Measurements from ENCODE around the gene CERS5. TPM values are rescaled to one million over a fixed set of nuclear protein-coding genes. Genes with fewer than 3 reads are reported as not detected.

CERS5 gene
- polyA plus RNA-seq, 1 of the 3 experiments (the other 2 are of a cell fraction): 56.9 TPM

DNA sequence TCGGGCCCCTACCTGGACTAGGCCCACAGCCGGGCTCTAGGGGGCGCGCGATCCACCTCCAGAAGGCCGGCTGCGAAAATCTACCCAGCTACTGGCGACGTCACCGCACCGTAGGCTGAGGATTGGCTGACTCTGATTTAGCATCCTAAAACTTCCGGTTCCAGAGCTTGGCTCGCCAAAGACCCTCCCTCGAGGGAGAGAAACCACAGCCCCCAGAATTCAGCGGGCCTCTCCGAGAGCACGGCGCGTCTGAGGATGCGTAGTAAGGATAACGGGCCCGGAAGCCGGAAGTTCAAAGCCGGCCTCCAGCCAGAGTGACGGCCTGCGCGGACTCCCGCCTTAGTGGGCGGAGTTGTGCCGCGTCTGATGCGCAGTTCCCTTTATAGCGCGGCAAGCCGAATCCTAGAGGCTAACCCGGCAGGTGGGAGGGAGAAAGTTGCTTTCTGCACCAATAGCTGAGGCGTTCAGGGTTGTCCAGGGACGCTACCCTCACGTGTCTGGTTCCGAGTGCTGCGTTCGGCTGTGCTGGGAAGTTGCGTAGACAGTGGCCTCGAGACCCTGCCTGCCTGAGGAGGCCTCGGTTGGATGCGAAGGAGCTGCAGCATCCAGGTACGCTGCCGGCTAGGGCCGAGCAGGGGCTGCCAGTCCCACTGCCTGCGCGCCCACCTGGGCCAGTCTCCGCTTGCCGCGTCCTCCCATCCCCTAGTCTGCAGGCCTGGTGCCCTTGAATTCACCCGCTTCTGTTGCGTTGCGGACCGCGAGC, 55.3 kb downstream of the CERS5 start, which contains the start of gene COX14:
Gene COX14 (plus strand): TSS at position 544 of the 763 bp plus-strand sequence. CDS start 7,808 bp downstream, outside the sequence.
- Histone ChIP-seq H3K9me2 (no peaks in the 10 kb centered on the region), H3F3A (replicated peaks; ENCODE audit: insufficient read depth) (peaks cover 15% of the 10 kb centered on the region), H3K4me1 (ENCODE audit: control insufficient read depth in 1 of 2, insufficient read depth in 2 of 2, low read depth in 1 of 2, low read length in 1 of 2) (peaks cover 12 to 18% of the 10 kb centered on the region in 2 experiments; a peak in 2 of 4 replicates), H4K20me1 (ENCODE audit: insufficient read depth) (peaks cover 9% of the 10 kb centered on the region; the same call in 1 of the 2 replicates), H3K4me3 (ENCODE audit: low read depth in 2 of 2, low read length in 1 of 2) (peak within 1 kb of the TSS; percentile 67 to 99), H3K9me3 (no peaks in the 10 kb centered on the region), H2AFZ (ENCODE audit: low read depth) (peak within 1 kb of the TSS; percentile 75), H3K9ac (peak within 1 kb of the TSS; percentile 79), H3K36me3 (replicated peaks in 1 of 2; ENCODE audit: control insufficient read depth in 1 of 2, insufficient read depth in 2 of 2, low read length in 1 of 2) (peaks cover 0 to 14% of the 10 kb centered on the region in 2 experiments), H3K4me2 (peak within 1 kb of the TSS; percentile 87), H3K27ac (ENCODE audit: low read depth in 2 of 2, low read length in 1 of 2) (peak within 1 kb of the TSS; percentile 69 to 95), H3K27me3 (ENCODE audit: insufficient read depth) (no peaks in the 10 kb centered on the region), H3K79me2 (ENCODE audit: insufficient read depth) (peaks cover 43% of the 10 kb centered on the region)
- DNase-seq: peak; percentile 96
- ChIA-PET CTCF (interaction anchor here (0.6 to 5.5 kb wide), 46 partner anchors 14 to 371 kb away, joined by 3 to 96 read pairs (median 5); partner anchors contain the start of genes AQP5, CERS5, GPD1 and SMARCD1), POLR2A (interaction anchor here (0.5 to 3.4 kb wide), 20 partner anchors 8 to 370 kb away, joined by 3 to 27 read pairs (median 4); partner anchors contain the start of genes CERS5, GPD1, SMARCD1 and TMBIM6)
- WGBS (ENCODE audit: low lambda C conversion rate): 1% methylated on average over 18 of the region's 59 CpGs
- no peak for TF ChIP-seq FOSL2 (IDR thresholded peaks at IDR 0.05; ENCODE audit: borderline replicate concordance, low read depth)
- TF ChIP-seq FOXJ3 (CRISPR knock-in tag; IDR thresholded peaks at IDR 0.05): no peak
- TF ChIP-seq, protein P1, sequence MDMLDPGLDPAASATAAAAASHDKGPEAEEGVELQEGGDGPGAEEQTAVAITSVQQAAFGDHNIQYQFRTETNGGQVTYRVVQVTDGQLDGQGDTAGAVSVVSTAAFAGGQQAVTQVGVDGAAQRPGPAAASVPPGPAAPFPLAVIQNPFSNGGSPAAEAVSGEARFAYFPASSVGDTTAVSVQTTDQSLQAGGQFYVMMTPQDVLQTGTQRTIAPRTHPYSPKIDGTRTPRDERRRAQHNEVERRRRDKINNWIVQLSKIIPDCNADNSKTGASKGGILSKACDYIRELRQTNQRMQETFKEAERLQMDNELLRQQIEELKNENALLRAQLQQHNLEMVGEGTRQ (IDR thresholded peaks at IDR 0.05; ENCODE audit: borderline replicate concordance, low read depth, low read length): peak; percentile 81
- TF ChIP-seq RCOR1 (IDR thresholded peaks at IDR 0.05; ENCODE audit: low read length): no peak; the same call in 1 of the 2 replicates
- TF ChIP-seq, protein P2, sequence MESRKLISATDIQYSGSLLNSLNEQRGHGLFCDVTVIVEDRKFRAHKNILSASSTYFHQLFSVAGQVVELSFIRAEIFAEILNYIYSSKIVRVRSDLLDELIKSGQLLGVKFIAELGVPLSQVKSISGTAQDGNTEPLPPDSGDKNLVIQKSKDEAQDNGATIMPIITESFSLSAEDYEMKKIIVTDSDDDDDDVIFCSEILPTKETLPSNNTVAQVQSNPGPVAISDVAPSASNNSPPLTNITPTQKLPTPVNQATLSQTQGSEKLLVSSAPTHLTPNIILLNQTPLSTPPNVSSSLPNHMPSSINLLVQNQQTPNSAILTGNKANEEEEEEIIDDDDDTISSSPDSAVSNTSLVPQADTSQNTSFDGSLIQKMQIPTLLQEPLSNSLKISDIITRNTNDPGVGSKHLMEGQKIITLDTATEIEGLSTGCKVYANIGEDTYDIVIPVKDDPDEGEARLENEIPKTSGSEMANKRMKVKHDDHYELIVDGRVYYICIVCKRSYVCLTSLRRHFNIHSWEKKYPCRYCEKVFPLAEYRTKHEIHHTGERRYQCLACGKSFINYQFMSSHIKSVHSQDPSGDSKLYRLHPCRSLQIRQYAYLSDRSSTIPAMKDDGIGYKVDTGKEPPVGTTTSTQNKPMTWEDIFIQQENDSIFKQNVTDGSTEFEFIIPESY (IDR thresholded peaks at IDR 0.05; ENCODE audit: borderline replicate concordance, low read depth): no peak
- TF ChIP-seq, protein P3, sequence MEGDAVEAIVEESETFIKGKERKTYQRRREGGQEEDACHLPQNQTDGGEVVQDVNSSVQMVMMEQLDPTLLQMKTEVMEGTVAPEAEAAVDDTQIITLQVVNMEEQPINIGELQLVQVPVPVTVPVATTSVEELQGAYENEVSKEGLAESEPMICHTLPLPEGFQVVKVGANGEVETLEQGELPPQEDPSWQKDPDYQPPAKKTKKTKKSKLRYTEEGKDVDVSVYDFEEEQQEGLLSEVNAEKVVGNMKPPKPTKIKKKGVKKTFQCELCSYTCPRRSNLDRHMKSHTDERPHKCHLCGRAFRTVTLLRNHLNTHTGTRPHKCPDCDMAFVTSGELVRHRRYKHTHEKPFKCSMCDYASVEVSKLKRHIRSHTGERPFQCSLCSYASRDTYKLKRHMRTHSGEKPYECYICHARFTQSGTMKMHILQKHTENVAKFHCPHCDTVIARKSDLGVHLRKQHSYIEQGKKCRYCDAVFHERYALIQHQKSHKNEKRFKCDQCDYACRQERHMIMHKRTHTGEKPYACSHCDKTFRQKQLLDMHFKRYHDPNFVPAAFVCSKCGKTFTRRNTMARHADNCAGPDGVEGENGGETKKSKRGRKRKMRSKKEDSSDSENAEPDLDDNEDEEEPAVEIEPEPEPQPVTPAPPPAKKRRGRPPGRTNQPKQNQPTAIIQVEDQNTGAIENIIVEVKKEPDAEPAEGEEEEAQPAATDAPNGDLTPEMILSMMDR (IDR thresholded peaks at IDR 0.05): peak; percentile 98
- TF ChIP-seq, protein P4, sequence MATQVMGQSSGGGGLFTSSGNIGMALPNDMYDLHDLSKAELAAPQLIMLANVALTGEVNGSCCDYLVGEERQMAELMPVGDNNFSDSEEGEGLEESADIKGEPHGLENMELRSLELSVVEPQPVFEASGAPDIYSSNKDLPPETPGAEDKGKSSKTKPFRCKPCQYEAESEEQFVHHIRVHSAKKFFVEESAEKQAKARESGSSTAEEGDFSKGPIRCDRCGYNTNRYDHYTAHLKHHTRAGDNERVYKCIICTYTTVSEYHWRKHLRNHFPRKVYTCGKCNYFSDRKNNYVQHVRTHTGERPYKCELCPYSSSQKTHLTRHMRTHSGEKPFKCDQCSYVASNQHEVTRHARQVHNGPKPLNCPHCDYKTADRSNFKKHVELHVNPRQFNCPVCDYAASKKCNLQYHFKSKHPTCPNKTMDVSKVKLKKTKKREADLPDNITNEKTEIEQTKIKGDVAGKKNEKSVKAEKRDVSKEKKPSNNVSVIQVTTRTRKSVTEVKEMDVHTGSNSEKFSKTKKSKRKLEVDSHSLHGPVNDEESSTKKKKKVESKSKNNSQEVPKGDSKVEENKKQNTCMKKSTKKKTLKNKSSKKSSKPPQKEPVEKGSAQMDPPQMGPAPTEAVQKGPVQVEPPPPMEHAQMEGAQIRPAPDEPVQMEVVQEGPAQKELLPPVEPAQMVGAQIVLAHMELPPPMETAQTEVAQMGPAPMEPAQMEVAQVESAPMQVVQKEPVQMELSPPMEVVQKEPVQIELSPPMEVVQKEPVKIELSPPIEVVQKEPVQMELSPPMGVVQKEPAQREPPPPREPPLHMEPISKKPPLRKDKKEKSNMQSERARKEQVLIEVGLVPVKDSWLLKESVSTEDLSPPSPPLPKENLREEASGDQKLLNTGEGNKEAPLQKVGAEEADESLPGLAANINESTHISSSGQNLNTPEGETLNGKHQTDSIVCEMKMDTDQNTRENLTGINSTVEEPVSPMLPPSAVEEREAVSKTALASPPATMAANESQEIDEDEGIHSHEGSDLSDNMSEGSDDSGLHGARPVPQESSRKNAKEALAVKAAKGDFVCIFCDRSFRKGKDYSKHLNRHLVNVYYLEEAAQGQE (IDR thresholded peaks at IDR 0.05; ENCODE audit: low read depth, low read length): peak; percentile 32; the same call in 1 of the 2 replicates
- TF ChIP-seq YY1 (IDR thresholded peaks at IDR 0.05; ENCODE audit: low read depth): no peak
- peak; percentile 100 for TF ChIP-seq RFX5 (IDR thresholded peaks at IDR 0.05; ENCODE audit: low read length)
- TF ChIP-seq, protein P5, sequence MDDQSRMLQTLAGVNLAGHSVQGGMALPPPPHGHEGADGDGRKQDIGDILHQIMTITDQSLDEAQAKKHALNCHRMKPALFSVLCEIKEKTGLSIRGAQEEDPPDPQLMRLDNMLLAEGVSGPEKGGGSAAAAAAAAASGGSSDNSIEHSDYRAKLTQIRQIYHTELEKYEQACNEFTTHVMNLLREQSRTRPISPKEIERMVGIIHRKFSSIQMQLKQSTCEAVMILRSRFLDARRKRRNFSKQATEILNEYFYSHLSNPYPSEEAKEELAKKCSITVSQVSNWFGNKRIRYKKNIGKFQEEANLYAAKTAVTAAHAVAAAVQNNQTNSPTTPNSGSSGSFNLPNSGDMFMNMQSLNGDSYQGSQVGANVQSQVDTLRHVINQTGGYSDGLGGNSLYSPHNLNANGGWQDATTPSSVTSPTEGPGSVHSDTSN (IDR thresholded peaks at IDR 0.05): peak; percentile 86
- peak; percentile 96 for TF ChIP-seq TAF1 (IDR thresholded peaks at IDR 0.05; ENCODE audit: borderline replicate concordance, low read depth, low read length)
- TF ChIP-seq RAD21 (IDR thresholded peaks at IDR 0.05; ENCODE audit: low read length): peak; percentile 49
- no peak for TF ChIP-seq TEAD4 (IDR thresholded peaks at IDR 0.05; ENCODE audit: borderline replicate concordance, insufficient read depth)
- TF ChIP-seq, protein P6, sequence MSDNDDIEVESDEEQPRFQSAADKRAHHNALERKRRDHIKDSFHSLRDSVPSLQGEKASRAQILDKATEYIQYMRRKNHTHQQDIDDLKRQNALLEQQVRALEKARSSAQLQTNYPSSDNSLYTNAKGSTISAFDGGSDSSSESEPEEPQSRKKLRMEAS (IDR thresholded peaks at IDR 0.05; ENCODE audit: low read depth): peak; percentile 93
- peak; percentile 94 for TF ChIP-seq ELF1 (IDR thresholded peaks at IDR 0.05)
- no peak for TF ChIP-seq TCF12 (IDR thresholded peaks at IDR 0.05)
- TF ChIP-seq, protein P7, sequence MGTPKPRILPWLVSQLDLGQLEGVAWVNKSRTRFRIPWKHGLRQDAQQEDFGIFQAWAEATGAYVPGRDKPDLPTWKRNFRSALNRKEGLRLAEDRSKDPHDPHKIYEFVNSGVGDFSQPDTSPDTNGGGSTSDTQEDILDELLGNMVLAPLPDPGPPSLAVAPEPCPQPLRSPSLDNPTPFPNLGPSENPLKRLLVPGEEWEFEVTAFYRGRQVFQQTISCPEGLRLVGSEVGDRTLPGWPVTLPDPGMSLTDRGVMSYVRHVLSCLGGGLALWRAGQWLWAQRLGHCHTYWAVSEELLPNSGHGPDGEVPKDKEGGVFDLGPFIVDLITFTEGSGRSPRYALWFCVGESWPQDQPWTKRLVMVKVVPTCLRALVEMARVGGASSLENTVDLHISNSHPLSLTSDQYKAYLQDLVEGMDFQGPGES (IDR thresholded peaks at IDR 0.05; ENCODE audit: low read depth, low read length): peak; percentile 54
- TF ChIP-seq JUND (IDR thresholded peaks at IDR 0.05): no peak
- no peak for TF ChIP-seq FOXM1 (IDR thresholded peaks at IDR 0.05; ENCODE audit: low read depth)
